HL-60 (cell line): ENCODE results near the gene DIDO1.

ENCODE experiments used
- DNase-seq, 2 experiments: peaks; one replicate each; pipeline ENCODE4 v3.0.0-alpha.2; 2010 to 2020; ENCODE audit warnings: low read depth in 1 of 2, low spot score in 1 of 2
- H3K27ac ChIP-seq: fragments of 250-450 bp; sonication (Bioruptor Pico); replicated peaks from 2 replicates; pipeline ENCODE4 v1.5.1; 2020; ENCODE audit warnings: mild to moderate bottlenecking, moderate library complexity
- H3K27me3 ChIP-seq: fragments of 250-450 bp; sonication (Bioruptor Pico); 2 replicates; pipeline ENCODE4 v1.5.1; 2021; ENCODE audit warnings: mild to moderate bottlenecking, moderate library complexity; ENCODE audit not compliant: insufficient read depth, poor library complexity, severe bottlenecking
- H3K4me3 ChIP-seq: replicated peaks from 2 replicates; pipeline ENCODE4 v1.5.1; 2011; ENCODE audit warnings: mild to moderate bottlenecking, control low read depth, low read length; ENCODE audit not compliant: insufficient read depth
- CTCF ChIP-seq: IDR thresholded peaks from one replicate; pipeline ENCODE4 v1.5.1; 2011; ENCODE audit warnings: low read length, control low read depth, inconsistent platforms; ENCODE audit not compliant: insufficient read depth
- GABPA ChIP-seq: IDR thresholded peaks from 2 replicates; pipeline ENCODE4 v1.6.1; 2012; ENCODE audit warnings: low read depth
- POLR2AphosphoS5 ChIP-seq: IDR thresholded peaks from 2 replicates; pipeline ENCODE4 v1.6.1; 2012; ENCODE audit warnings: low read depth
- REST ChIP-seq: IDR thresholded peaks from 2 replicates; pipeline ENCODE4 v1.6.1; 2012; ENCODE audit warnings: low read depth; ENCODE audit not compliant: insufficient replicate concordance
- SPI1 ChIP-seq: IDR thresholded peaks from 2 replicates; pipeline ENCODE4 v1.6.1; 2012; ENCODE audit warnings: low read depth, mild to moderate bottlenecking, borderline replicate concordance

The DIDO1 gene

GRCh38 chr20:62872862-62873261 is 53.4 kb downstream of the DIDO1 start:
- TF ChIP-seq CTCF (no peak), GABPA (no peak), REST (no peak), SPI1 (no peak), POLR2AphosphoS5 (no peak)
- H3K27ac ChIP-seq = peak overlapping the region; percentile 56; the same call in 1 of the 2 replicates
- H3K4me3 ChIP-seq = no peak overlapping the region
- H3K27me3 ChIP-seq = no peaks in the 10 kb centered on the region
- DNase-seq = no peak

DNA sequence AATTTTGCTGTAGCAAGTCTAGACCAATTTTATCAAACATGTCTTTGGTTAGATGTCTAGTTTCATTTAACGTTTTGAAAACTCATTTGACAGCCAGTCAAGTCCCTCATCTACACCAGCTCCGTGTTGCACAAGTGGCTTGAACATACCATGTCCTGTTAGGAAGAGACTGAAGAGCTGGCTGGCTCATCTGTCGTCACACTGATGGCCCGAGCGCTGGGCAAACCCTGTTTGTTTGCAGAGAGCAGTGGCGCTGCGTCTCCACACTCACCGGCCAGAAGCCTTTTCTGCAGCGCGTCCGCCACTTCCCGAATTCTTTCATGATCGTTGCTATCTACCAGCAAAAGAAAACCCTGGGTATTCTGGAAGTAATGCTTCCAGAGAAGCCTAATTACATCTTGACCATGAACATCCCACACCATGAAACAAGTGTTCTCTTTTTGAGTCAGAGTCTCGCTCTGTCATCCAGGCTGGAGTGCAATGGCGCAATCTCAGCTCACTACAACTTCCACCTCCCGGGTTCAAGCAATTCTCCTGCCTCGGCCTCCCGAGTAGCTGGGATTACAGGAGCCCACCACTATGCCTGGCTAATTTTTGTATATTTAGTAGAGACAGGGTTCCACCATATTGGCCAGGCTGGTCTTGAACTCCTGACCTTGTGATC is 54.0 kb downstream of the DIDO1 start:
- DNase-seq = peak in 1 of 2 experiments; percentile 59
- no peak overlapping the region for H3K4me3 ChIP-seq
- no peaks in the 10 kb centered on the region for H3K27me3 ChIP-seq
- no peak overlapping the region for H3K27ac ChIP-seq
- peak; percentile 17; the same call in 1 of the 2 replicates for TF ChIP-seq SPI1
- no peak for TF ChIP-seq CTCF
- TF ChIP-seq GABPA = no peak
- TF ChIP-seq REST = no peak
- no peak for TF ChIP-seq POLR2AphosphoS5

DNA sequence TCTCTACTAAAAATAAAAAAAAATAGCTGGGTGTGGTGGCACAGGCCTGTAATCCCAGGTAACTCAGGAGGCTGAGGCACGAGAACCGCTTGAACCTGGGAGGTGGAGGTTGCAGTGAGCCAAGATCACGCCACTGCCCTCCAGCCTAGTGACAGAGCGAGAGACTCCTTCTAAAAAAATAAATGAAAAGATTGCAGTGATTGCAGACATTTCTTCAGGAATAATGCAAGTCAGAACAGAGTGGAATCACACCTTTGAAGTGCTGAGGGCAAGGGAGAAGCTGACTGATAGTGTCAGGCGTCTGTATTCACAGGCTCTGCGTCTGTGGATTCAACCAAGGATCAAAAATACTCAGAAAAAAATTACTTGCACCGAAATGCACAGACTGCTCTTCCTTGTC is 62.1 kb downstream of the DIDO1 start:
- no peak for TF ChIP-seq CTCF
- no peak for TF ChIP-seq POLR2AphosphoS5
- TF ChIP-seq GABPA = no peak
- no peak for TF ChIP-seq SPI1
- TF ChIP-seq REST = no peak
- no peak for DNase-seq
- no peaks in the 10 kb centered on the region for H3K27me3 ChIP-seq
- H3K4me3 ChIP-seq = no peak overlapping the region
- H3K27ac ChIP-seq = no peak overlapping the region
